ENCODE measurements around the gene CCSER1.

Gene CCSER1

GRCh38 chr4:90237751-90238530, 110.7 kb downstream of the CCSER1 start:
- H3K4me3 ChIP-seq (ENCODE audit: low read depth, low read length) = no peak overlapping the region
- in situ Hi-C loops (cut with HindIII; ENCODE audit: low sequenced_read_pairs) = no loop called here
- TF ChIP-seq CTCF (IDR thresholded peaks at IDR 0.05; ENCODE audit: low read depth, low read length, missing control alignments) = no peak
- DNase-seq (ENCODE audit: low read depth) = no peak

- DNase-seq (ENCODE audit: low read depth) = no peak
- TF ChIP-seq CTCF (IDR thresholded peaks at IDR 0.05; ENCODE audit: low read depth, low read length, missing control alignments) = no peak
- in situ Hi-C loops (cut with HindIII; ENCODE audit: low sequenced_read_pairs) = no loop called here
- no peak overlapping the region for H3K4me3 ChIP-seq (ENCODE audit: low read depth, low read length)
Observed at GRCh38 chr4:90240333-90240732, 113.1 kb downstream of the CCSER1 start.

- H3K4me3 ChIP-seq (ENCODE audit: low read depth, low read length) = no peak overlapping the region
- TF ChIP-seq CTCF (IDR thresholded peaks at IDR 0.05; ENCODE audit: low read depth, low read length, missing control alignments) = no peak
- DNase-seq (ENCODE audit: low read depth) = no peak
- in situ Hi-C loops (cut with HindIII; ENCODE audit: low sequenced_read_pairs) = no loop called here
Observed at GRCh38 chr4:90241008-90241407, 113.8 kb downstream of the CCSER1 start.

GRCh38 chr4:90245837-90246236, 118.6 kb downstream of the CCSER1 start:
- no peak for DNase-seq (ENCODE audit: low read depth)
- in situ Hi-C loops (cut with HindIII; ENCODE audit: low sequenced_read_pairs) = no loop called here
- H3K4me3 ChIP-seq (ENCODE audit: low read depth, low read length) = no peak overlapping the region
- TF ChIP-seq CTCF (IDR thresholded peaks at IDR 0.05; ENCODE audit: low read depth, low read length, missing control alignments) = no peak

GRCh38 chr4:90246816-90247215, 119.6 kb downstream of the CCSER1 start:
- TF ChIP-seq CTCF (IDR thresholded peaks at IDR 0.05; ENCODE audit: low read depth, low read length, missing control alignments) = no peak
- no peak overlapping the region for H3K4me3 ChIP-seq (ENCODE audit: low read depth, low read length)

GRCh38 chr4:90254357-90254756, 127.2 kb downstream of the CCSER1 start:
- in situ Hi-C loops (cut with HindIII; ENCODE audit: low sequenced_read_pairs) = no loop called here
- H3K4me3 ChIP-seq (ENCODE audit: low read depth, low read length) = no peak overlapping the region
- no peak for DNase-seq (ENCODE audit: low read depth)
- no peak for TF ChIP-seq CTCF (IDR thresholded peaks at IDR 0.05; ENCODE audit: low read depth, low read length, missing control alignments)

More at GRCh38 chr4:90246816-90247215, 119.6 kb downstream of the CCSER1 start:
- DNase-seq (ENCODE audit: low read depth) = no peak
- in situ Hi-C loops (cut with HindIII; ENCODE audit: low sequenced_read_pairs) = no loop called here
